ENCODE data around the gene ERCC5.

ERCC5 gene

GRCh38 chr13:102872131-102872530, 26.3 kb downstream of the ERCC5 start:
- no peak for TF ChIP-seq CTCF (IDR thresholded peaks at IDR 0.05; ENCODE audit: low read length, missing control alignments)
- no peak for DNase-seq (ENCODE audit: low read depth)
- H3K4me3 ChIP-seq (replicated peaks; ENCODE audit: low read depth, low read length), result no peak overlapping the region

GRCh38 chr13:102872531-102872930, 26.7 kb downstream of the ERCC5 start:
- TF ChIP-seq CTCF (IDR thresholded peaks at IDR 0.05; ENCODE audit: low read length, missing control alignments), result no peak
- DNase-seq (ENCODE audit: low read depth), result no peak

DNA sequence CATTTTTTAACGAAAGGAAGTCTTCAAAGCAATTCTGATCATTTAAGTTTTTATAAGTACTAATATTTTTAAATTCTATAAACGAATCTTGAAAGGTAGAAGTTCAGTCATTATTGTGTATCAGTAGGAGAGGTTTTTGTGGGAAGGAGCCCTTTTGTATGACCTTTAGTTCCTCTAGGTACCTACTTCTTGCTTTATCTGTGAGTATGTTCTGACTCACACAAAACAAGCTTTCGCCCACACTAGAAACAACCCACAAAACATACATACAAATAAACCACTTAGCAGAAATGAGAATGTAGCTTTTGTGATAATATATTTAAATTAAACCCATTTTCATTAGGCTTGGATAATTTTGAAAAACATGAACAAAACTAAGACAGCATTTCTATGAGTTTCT, 27.8 kb downstream of the ERCC5 start:
- DNase-seq (ENCODE audit: low read depth), result peak; percentile 45
- H3K4me3 ChIP-seq (replicated peaks; ENCODE audit: low read depth, low read length), result no peak overlapping the region
- TF ChIP-seq CTCF (IDR thresholded peaks at IDR 0.05; ENCODE audit: low read length, missing control alignments), result no peak

More at GRCh38 chr13:102872531-102872930, 26.7 kb downstream of the ERCC5 start:
- no peak overlapping the region for H3K4me3 ChIP-seq (replicated peaks; ENCODE audit: low read depth, low read length)

GRCh38 chr13:102875256-102875655, 29.4 kb downstream of the ERCC5 start:
- no peak for DNase-seq (ENCODE audit: low read depth)
- TF ChIP-seq CTCF (IDR thresholded peaks at IDR 0.05; ENCODE audit: low read length, missing control alignments), result no peak
- no peak overlapping the region for H3K4me3 ChIP-seq (replicated peaks; ENCODE audit: low read depth, low read length)

DNA sequence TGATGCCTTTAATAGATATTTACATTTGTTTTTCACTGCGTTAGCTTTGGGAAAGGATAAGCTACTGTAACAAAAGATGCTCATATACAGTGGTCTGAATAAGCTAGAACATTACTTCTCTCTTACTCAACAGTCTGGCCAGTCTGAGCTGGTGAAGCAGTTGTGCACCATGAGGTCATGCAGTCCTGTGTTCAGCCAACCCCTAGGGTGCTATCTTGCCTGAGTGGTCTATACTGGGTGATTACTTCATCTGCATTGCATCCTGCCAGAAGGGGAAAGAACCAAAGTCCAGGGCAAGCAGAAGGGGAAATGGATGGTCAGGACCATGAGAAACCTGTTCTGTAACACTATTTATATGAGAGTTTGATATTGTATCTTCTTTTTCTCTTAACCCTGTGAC, 31.5 kb downstream of the ERCC5 start:
- TF ChIP-seq CTCF (IDR thresholded peaks at IDR 0.05; ENCODE audit: low read length, missing control alignments), result no peak

DNA sequence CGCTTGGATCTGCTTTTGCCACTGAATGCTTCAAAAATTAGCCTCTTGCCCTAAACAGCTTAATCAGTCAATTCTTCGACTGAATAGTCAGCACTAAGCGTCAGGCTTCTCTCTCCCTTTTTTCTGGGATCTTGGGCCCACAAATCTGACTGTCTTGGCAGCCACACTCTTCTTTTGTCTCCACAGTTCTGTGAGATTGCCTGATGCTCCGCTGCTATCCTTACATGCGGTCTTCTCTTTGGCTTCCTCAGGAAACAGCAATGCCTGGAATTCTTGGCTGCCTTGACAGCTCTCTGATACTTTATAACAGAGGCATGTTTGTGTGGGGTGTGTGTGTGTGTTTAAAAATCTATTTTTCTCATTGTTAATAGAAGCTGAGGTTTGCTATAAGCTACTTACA, 32.6 kb downstream of the ERCC5 start:
- no peak overlapping the region for H3K4me3 ChIP-seq (replicated peaks; ENCODE audit: low read depth, low read length)
- peak; percentile 87 for DNase-seq (ENCODE audit: low read depth)
- TF ChIP-seq CTCF (IDR thresholded peaks at IDR 0.05; ENCODE audit: low read length, missing control alignments), result no peak

More for the DNA sequence above, 31.5 kb downstream of the ERCC5 start:
- DNase-seq (ENCODE audit: low read depth), result peak; percentile 75
- no peak overlapping the region for H3K4me3 ChIP-seq (replicated peaks; ENCODE audit: low read depth, low read length)

DNA sequence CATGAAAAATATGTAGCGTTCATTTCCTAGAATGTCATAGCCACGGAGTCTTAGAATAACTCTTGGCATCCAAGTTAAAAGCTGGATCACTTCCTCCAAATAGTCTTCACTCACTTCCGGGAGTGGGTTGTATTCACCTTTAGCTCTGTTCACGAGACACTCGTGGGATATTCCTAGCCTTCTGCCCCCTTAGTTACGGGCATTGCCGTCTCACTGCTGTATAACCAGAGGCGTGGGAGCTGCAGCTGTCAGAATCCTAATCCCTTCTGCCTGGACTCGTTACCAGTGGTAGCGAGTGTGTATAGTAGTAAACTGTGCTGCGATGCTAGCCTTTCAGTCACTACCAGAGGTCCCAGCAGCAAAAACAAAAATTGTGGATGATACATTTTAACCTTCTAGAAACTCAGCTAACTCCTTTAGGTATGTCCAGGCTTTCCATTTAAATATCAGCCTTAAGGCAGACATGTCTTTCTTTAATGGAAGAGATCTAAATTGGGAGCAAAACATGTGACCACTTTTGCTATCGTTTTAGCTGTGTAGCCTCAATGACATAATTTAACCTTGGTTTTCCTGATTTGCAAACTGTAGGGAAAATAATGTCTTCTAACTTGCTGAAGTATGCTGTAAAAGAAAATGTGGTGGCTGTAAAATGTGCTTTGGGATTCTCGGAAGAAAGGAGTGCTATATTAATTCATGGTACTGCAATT, 34.1 kb downstream of the ERCC5 start:
- no peak for DNase-seq (ENCODE audit: low read depth)
- H3K4me3 ChIP-seq (replicated peaks; ENCODE audit: low read depth, low read length), result no peak overlapping the region
- TF ChIP-seq CTCF (IDR thresholded peaks at IDR 0.05; ENCODE audit: low read length, missing control alignments), result no peak
